ENCODE measurements around the gene PTPRD. TPM values are rescaled to one million over a fixed set of nuclear protein-coding genes. Genes with fewer than 3 reads are reported as not detected.

The PTPRD gene
- polyA plus RNA-seq, 4 donors = 2.1 to 5.6 (median 3.9) TPM

DNA sequence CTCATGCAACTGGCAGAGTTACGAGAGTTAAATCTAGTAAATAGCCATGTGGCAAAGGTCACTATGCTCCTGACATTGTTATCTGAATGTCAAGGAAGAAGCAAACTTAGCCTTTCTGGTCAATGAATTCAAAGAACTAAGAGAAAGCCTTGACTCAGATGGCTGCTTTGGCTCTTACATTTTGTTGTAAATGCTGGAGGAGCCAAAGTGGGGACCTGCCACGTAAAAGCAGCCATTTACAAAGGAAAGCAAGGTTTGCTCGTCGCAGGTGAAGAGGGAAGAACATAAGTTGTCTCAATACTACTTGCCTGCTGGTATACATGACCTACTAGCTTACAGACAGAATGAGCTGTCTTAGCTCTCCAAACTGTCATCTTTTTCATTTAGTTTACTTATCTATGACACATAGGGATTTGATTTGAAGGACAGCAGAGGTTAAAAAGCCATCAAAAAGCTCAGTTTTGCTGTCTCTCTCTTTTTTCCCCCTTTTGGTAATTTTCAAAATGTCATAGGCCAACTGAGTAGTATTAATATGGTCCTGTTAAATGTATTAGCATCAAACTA lies 1760.4 kb downstream of the PTPRD start:
- no peaks in the 10 kb centered on the region for H3K9me3 ChIP-seq (ENCODE audit: control insufficient read depth in 2 of 2, insufficient read depth in 1 of 2, low read depth in 1 of 2, low read length in 1 of 2)
- peaks cover 0 to 18% (median 0%) of the 10 kb centered on the region in 3 donors for H3K27me3 ChIP-seq (ENCODE audit: control insufficient read depth in 3 of 3, insufficient read depth in 3 of 3, low read length in 3 of 3)
- no peaks in the 10 kb centered on the region for H3K36me3 ChIP-seq (ENCODE audit: control insufficient read depth in 3 of 3, insufficient read depth in 2 of 3, low read depth in 1 of 3, low read length in 3 of 3)
- WGBS, 3 donors = 70 to 77% (median 72%) methylated on average over 4 of the region's 4 CpGs
- FAIRE-seq (no peak), DNase-seq (no peak)
- H3K4me3 ChIP-seq (ENCODE audit: low read depth in 1 of 3, low read length in 3 of 3) = no peak overlapping the region
- no peaks in the 10 kb centered on the region for H3K4me1 ChIP-seq (ENCODE audit: control insufficient read depth in 3 of 3, insufficient read depth in 2 of 3, low read depth in 1 of 3, low read length in 2 of 3)
- no peak overlapping the region for H3K27ac ChIP-seq (ENCODE audit: low read depth in 1 of 3, low read length in 2 of 3)

DNA sequence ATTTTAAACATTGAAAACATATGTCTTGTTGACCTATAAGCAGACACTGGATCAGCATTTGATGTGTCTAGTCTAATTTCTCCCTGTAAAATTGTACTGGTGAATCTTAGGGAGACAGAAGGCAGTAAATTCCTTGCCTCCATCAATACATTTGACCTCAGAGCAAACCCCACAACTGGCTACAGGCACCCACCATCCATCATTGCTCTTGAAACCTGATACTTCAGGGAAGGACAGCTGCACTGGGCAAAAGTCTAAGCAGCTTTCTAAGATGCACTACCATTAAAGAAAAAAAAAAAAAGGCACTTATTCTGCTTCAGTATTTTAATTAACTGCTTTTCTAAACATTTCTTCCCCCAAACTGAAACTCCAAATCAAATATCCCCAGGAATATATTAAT lies 1761.9 kb downstream of the PTPRD start:
- H3K4me3 ChIP-seq (ENCODE audit: low read depth in 1 of 3, low read length in 3 of 3) = no peak overlapping the region
- FAIRE-seq = no peak
- H3K27ac ChIP-seq (ENCODE audit: low read depth in 1 of 3, low read length in 2 of 3) = no peak overlapping the region
- H3K4me1 ChIP-seq (ENCODE audit: control insufficient read depth in 3 of 3, insufficient read depth in 2 of 3, low read depth in 1 of 3, low read length in 2 of 3) = no peaks in the 10 kb centered on the region
- peaks cover 0 to 8% (median 0%) of the 10 kb centered on the region in 3 donors for H3K27me3 ChIP-seq (ENCODE audit: control insufficient read depth in 3 of 3, insufficient read depth in 3 of 3, low read length in 3 of 3)
- no peaks in the 10 kb centered on the region for H3K9me3 ChIP-seq (ENCODE audit: control insufficient read depth in 2 of 2, insufficient read depth in 1 of 2, low read depth in 1 of 2, low read length in 1 of 2)
- no peak for DNase-seq
- no peaks in the 10 kb centered on the region for H3K36me3 ChIP-seq (ENCODE audit: control insufficient read depth in 3 of 3, insufficient read depth in 2 of 3, low read depth in 1 of 3, low read length in 3 of 3)

DNA sequence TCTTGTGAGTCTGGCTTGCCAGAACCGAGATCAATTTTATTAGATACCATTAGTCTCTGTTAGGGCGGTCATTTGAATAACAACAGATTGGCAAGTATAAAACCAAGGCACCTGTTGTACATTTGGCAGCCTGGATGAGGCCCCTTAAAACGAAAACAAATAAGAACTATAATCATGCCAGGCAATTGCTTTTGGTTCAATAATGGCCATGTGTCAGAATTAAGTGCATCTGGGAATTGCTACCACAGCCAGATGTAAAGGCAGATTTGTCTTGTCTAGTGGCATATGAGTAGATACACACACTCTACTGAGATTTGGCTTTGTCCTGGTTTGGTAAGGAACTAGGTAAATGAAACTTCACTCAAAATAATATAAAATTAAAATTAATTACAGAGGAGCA lies 1767.0 kb downstream of the PTPRD start:
- Histone ChIP-seq H3K27me3 (ENCODE audit: control insufficient read depth in 3 of 3, insufficient read depth in 3 of 3, low read length in 3 of 3) (peaks cover 0 to 2% (median 0%) of the 10 kb centered on the region in 3 donors), H3K9me3 (ENCODE audit: control insufficient read depth in 2 of 2, insufficient read depth in 1 of 2, low read depth in 1 of 2, low read length in 1 of 2) (no peaks in the 10 kb centered on the region), H3K4me3 (ENCODE audit: low read depth in 1 of 3, low read length in 3 of 3) (no peak overlapping the region), H3K27ac (ENCODE audit: low read depth in 1 of 3, low read length in 2 of 3) (no peak overlapping the region), H3K36me3 (ENCODE audit: control insufficient read depth in 3 of 3, insufficient read depth in 2 of 3, low read depth in 1 of 3, low read length in 3 of 3) (no peaks in the 10 kb centered on the region), H3K4me1 (ENCODE audit: control insufficient read depth in 3 of 3, insufficient read depth in 2 of 3, low read depth in 1 of 3, low read length in 2 of 3) (no peaks in the 10 kb centered on the region)
- FAIRE-seq = no peak
- 17 to 62% (median 31%) methylated on average over 3 of the region's 3 CpGs for WGBS, 3 donors
- no peak for DNase-seq

DNA sequence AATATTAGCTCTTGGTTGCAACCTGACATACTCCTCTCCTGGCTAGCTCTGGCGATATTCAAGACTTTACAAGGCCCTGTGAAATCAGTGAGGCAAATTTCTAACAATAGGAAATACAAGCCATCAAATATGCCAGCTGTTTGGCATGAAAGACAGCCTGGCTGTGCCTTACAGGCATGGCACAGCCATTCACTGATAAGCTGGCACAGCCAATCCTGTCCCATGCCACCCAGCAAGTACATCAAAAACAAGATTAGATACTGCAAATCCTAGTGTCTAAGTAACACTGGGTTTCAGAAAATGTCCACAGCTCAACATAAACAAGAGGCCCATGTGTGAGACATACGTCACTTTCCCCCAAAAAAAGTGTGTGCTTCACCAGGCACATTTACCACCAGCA lies 1767.4 kb downstream of the PTPRD start:
- Histone ChIP-seq H3K27ac (ENCODE audit: low read depth in 1 of 3, low read length in 2 of 3) (no peak overlapping the region), H3K36me3 (ENCODE audit: control insufficient read depth in 3 of 3, insufficient read depth in 2 of 3, low read depth in 1 of 3, low read length in 3 of 3) (no peaks in the 10 kb centered on the region), H3K27me3 (ENCODE audit: control insufficient read depth in 3 of 3, insufficient read depth in 3 of 3, low read length in 3 of 3) (peaks cover 0 to 2% (median 0%) of the 10 kb centered on the region in 3 donors), H3K4me3 (ENCODE audit: low read depth in 1 of 3, low read length in 3 of 3) (no peak overlapping the region), H3K9me3 (ENCODE audit: control insufficient read depth in 2 of 2, insufficient read depth in 1 of 2, low read depth in 1 of 2, low read length in 1 of 2) (no peaks in the 10 kb centered on the region), H3K4me1 (ENCODE audit: control insufficient read depth in 3 of 3, insufficient read depth in 2 of 3, low read depth in 1 of 3, low read length in 2 of 3) (no peaks in the 10 kb centered on the region)
- WGBS, 3 donors = 5 to 47% (median 16%) methylated on average over 2 of the region's 2 CpGs
- FAIRE-seq (no peak), DNase-seq (peak in 1 of 2 donors; percentile 60)

DNA sequence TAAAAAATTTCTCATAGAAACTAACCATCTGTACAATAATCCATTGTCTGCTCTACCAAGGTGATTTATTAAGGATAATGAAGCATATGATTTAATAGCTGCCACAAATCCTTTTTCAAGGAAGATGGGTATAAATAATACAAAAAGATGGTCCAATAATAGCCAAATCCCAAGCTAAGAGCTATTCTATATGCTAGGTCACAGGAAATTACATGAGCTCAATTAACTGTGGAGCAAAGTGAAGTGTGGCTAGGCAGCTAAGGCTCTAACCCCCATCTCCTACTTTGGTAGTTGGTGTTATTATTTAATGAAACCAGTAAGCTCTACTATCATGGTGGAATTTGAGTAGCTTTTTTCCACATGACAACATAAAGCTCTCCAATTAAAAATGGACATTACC lies 1768.3 kb downstream of the PTPRD start:
- H3K36me3 ChIP-seq (ENCODE audit: control insufficient read depth in 3 of 3, insufficient read depth in 2 of 3, low read depth in 1 of 3, low read length in 3 of 3) = no peaks in the 10 kb centered on the region
- DNase-seq = no peak
- H3K4me3 ChIP-seq (ENCODE audit: low read depth in 1 of 3, low read length in 3 of 3) = no peak overlapping the region
- H3K4me1 ChIP-seq (ENCODE audit: control insufficient read depth in 3 of 3, insufficient read depth in 2 of 3, low read depth in 1 of 3, low read length in 2 of 3) = no peaks in the 10 kb centered on the region
- no peak for FAIRE-seq
- H3K27ac ChIP-seq (ENCODE audit: low read depth in 1 of 3, low read length in 2 of 3) = no peak overlapping the region
- no peaks in the 10 kb centered on the region for H3K9me3 ChIP-seq (ENCODE audit: control insufficient read depth in 2 of 2, insufficient read depth in 1 of 2, low read depth in 1 of 2, low read length in 1 of 2)
- H3K27me3 ChIP-seq (ENCODE audit: control insufficient read depth in 3 of 3, insufficient read depth in 3 of 3, low read length in 3 of 3) = peaks cover 0 to under 1% (median 0%) of the 10 kb centered on the region in 3 donors

DNA sequence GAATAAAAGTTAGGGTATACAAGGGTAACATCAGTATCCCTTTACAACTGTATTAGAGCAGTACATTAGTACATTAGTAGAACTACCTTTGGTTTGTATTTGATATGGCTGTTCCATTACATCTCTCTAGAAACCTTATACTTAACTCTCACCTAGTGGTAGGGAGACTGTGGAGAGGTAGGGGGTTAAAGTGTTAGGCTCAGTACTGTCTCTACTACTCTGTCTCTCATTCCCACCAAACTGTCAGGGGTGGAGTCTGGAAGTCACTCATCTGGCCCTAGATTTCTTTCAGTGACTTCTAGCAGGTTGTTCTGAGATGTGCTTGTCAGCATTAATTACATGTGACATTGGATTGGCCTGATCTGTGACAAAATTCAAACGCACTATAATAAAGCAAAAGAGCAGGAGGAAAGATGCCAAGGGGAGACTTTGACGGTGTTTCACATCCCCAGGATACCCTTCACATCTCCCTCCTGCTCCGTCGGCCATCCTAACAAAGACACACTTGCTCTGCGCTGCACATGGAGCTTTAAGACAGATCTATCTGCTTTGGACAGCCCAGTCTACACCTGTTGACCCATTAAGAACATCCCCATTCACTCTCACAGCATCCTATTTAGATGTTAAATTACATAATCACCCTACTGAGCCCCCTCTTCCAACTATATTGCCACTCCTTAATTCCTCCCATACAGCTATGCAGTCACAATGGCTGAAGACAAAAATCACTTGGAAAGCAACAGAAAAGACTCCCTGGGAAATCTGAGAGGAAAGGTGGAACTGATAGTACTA lies 1770.2 kb downstream of the PTPRD start:
- no peak overlapping the region for H3K27ac ChIP-seq (ENCODE audit: low read depth in 1 of 3, low read length in 2 of 3)
- H3K4me3 ChIP-seq (ENCODE audit: low read depth in 1 of 3, low read length in 3 of 3) = no peak overlapping the region
- H3K4me1 ChIP-seq (ENCODE audit: control insufficient read depth in 3 of 3, insufficient read depth in 2 of 3, low read depth in 1 of 3, low read length in 2 of 3) = no peaks in the 10 kb centered on the region
- WGBS, 3 donors = 93 to 98% (median 93%) methylated on average over 5 of the region's 5 CpGs
- no peaks in the 10 kb centered on the region for H3K27me3 ChIP-seq (ENCODE audit: control insufficient read depth in 3 of 3, insufficient read depth in 3 of 3, low read length in 3 of 3)
- no peak for DNase-seq
- no peaks in the 10 kb centered on the region for H3K36me3 ChIP-seq (ENCODE audit: control insufficient read depth in 3 of 3, insufficient read depth in 2 of 3, low read depth in 1 of 3, low read length in 3 of 3)
- FAIRE-seq = no peak
- no peaks in the 10 kb centered on the region for H3K9me3 ChIP-seq (ENCODE audit: control insufficient read depth in 2 of 2, insufficient read depth in 1 of 2, low read depth in 1 of 2, low read length in 1 of 2)

DNA sequence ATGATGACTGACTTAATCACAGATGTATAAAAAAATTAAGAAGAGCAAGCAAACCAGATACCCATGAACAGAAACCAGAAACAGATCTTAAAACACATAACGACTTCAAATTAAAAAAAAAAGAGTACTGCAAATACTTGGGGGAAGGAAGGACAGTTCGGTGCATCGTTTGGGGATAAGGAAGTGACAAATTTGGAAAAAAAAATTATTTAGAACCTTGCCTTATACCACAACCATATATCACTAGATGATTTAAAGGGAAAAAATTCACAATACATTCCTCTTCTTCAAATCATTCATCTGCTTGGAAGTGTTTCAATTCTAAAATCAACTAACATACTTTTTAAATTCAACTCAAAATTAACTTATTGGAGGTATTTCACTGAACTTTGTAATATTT lies 1774.7 kb downstream of the PTPRD start:
- H3K4me3 ChIP-seq (ENCODE audit: low read depth in 1 of 3, low read length in 3 of 3) = no peak overlapping the region
- no peak overlapping the region for H3K27ac ChIP-seq (ENCODE audit: low read depth in 1 of 3, low read length in 2 of 3)
- WGBS, 3 donors = 81 to 87% (median 87%) methylated on average over 3 of the region's 3 CpGs
- H3K9me3 ChIP-seq (ENCODE audit: control insufficient read depth in 2 of 2, insufficient read depth in 1 of 2, low read depth in 1 of 2, low read length in 1 of 2) = no peaks in the 10 kb centered on the region
- no peaks in the 10 kb centered on the region for H3K27me3 ChIP-seq (ENCODE audit: control insufficient read depth in 3 of 3, insufficient read depth in 3 of 3, low read length in 3 of 3)
- no peaks in the 10 kb centered on the region for H3K36me3 ChIP-seq (ENCODE audit: control insufficient read depth in 3 of 3, insufficient read depth in 2 of 3, low read depth in 1 of 3, low read length in 3 of 3)
- DNase-seq = no peak
- H3K4me1 ChIP-seq (ENCODE audit: control insufficient read depth in 3 of 3, insufficient read depth in 2 of 3, low read depth in 1 of 3, low read length in 2 of 3) = no peaks in the 10 kb centered on the region
- FAIRE-seq = no peak

DNA sequence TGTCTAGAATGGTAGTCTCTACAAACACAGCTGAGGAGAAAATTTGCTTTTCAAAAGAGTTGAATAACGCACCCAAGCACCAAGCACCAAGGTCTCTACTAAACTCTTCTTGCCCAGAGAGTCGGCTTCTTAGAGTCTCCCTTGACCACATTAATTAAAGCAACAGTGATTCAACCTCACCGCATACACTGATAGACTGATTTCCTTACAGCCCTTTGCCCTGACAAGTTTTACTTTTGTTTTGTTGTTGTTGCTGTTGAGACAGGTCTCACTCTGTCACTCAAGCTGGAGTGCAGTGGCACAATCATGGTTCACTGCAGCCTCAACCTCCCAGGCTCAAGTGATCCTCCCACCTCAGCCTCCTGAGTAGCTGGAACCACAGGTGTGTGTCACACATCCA lies 1777.5 kb downstream of the PTPRD start:
- Histone ChIP-seq H3K27me3 (ENCODE audit: control insufficient read depth in 3 of 3, insufficient read depth in 3 of 3, low read length in 3 of 3) (no peaks in the 10 kb centered on the region), H3K27ac (ENCODE audit: low read depth in 1 of 3, low read length in 2 of 3) (no peak overlapping the region), H3K36me3 (ENCODE audit: control insufficient read depth in 3 of 3, insufficient read depth in 2 of 3, low read depth in 1 of 3, low read length in 3 of 3) (no peaks in the 10 kb centered on the region), H3K4me3 (ENCODE audit: low read depth in 1 of 3, low read length in 3 of 3) (no peak overlapping the region), H3K9me3 (ENCODE audit: control insufficient read depth in 2 of 2, insufficient read depth in 1 of 2, low read depth in 1 of 2, low read length in 1 of 2) (no peaks in the 10 kb centered on the region), H3K4me1 (ENCODE audit: control insufficient read depth in 3 of 3, insufficient read depth in 2 of 3, low read depth in 1 of 3, low read length in 2 of 3) (no peaks in the 10 kb centered on the region)
- no peak for FAIRE-seq
- DNase-seq = peak in 1 of 2 donors; percentile 51
- 59 to 85% (median 63%) methylated on average over 3 of the region's 3 CpGs for WGBS, 3 donors

DNA sequence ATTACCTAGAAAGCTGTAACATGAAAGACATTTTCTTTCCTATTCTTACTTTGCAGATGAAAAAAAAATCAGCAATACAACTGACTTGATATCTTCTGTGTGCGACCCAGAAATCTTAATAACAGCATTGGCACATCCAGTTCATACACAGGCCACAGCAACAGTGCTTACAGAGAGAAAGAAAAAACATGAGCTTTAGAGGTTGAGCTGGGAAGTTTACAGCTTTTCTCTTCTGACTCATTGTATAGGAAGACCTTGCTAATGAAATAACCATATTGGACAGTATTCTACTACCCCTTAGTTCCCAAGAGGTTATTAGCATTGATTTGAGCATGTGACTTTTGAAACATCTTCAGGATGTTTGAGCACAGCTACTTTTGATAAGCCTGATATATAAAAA lies 1779.8 kb downstream of the PTPRD start:
- Histone ChIP-seq H3K4me3 (ENCODE audit: low read depth in 1 of 3, low read length in 3 of 3) (no peak overlapping the region), H3K36me3 (ENCODE audit: control insufficient read depth in 3 of 3, insufficient read depth in 2 of 3, low read depth in 1 of 3, low read length in 3 of 3) (no peaks in the 10 kb centered on the region), H3K4me1 (ENCODE audit: control insufficient read depth in 3 of 3, insufficient read depth in 2 of 3, low read depth in 1 of 3, low read length in 2 of 3) (no peaks in the 10 kb centered on the region), H3K27me3 (ENCODE audit: control insufficient read depth in 3 of 3, insufficient read depth in 3 of 3, low read length in 3 of 3) (no peaks in the 10 kb centered on the region), H3K9me3 (ENCODE audit: control insufficient read depth in 2 of 2, insufficient read depth in 1 of 2, low read depth in 1 of 2, low read length in 1 of 2) (no peaks in the 10 kb centered on the region), H3K27ac (ENCODE audit: low read depth in 1 of 3, low read length in 2 of 3) (no peak overlapping the region)
- WGBS, 3 donors = 80 to 94% (median 82%) methylated on average over 1 of the region's 1 CpG
- FAIRE-seq (no peak), DNase-seq (no peak)
